ENCODE data around the gene CEP97.

DNA sequence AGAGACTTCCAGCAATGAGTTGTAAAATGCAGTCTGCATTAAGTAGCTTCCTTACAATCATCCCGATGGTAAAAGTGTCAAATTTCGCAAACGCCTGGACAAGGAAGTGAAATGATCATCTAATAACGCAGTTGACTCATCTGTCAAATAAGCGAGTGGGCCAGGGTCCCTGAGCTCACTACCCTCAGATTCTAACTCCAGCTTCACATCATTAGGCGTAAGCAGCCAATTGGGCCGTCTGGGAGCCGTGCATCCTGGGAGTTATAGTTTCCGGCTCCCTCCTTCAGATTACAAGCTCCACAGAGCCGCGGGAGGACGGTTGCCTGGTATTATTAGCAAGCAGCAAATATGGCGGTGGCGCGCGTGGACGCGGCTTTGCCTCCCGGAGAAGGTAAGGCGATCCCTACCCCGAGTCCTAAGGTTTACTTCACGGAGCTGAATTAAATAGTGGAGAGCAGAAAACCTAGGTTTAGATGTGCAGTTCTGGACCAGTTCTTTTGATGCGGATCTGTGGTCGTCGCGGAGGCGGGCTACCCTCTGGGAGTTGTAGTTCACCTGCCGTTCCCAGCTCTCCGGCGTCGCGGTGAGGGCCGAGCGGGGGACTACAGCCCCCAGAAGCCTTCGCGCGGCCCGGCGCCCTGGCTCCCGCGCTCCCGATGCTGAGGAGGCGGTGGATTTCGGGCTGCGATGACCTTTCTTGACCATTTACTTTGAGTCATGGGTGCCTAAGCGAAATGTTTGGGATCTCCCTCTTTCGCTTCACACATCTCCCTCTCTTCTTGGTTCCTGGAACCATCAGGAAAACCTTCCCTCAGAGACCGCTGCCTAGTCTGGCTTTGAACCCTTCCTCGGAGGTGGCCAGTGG is at the start of gene CEP97:
- TF ChIP-seq ZFP3 (CRISPR knock-in tag; IDR thresholded peaks at IDR 0.05) (0 out of 2 replicates have a peak, but pooled peaks have one; percentile 43), RARB (CRISPR knock-in tag; IDR thresholded peaks at IDR 0.05) (no peak), TOX (CRISPR knock-in tag; IDR thresholded peaks at IDR 0.05; ENCODE audit: borderline replicate concordance) (no peak), ZNF8 (CRISPR knock-in tag; IDR thresholded peaks at IDR 0.05) (no peak), ISL1 (CRISPR knock-in tag; IDR thresholded peaks at IDR 0.05) (no peak)
- TF ChIP-seq, protein P1, sequence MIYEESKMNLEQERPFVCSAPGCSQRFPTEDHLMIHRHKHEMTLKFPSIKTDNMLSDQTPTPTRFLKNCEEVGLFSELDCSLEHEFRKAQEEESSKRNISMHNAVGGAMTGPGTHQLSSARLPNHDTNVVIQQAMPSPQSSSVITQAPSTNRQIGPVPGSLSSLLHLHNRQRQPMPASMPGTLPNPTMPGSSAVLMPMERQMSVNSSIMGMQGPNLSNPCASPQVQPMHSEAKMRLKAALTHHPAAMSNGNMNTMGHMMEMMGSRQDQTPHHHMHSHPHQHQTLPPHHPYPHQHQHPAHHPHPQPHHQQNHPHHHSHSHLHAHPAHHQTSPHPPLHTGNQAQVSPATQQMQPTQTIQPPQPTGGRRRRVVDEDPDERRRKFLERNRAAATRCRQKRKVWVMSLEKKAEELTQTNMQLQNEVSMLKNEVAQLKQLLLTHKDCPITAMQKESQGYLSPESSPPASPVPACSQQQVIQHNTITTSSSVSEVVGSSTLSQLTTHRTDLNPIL (CRISPR knock-in tag; IDR thresholded peaks at IDR 0.05; ENCODE audit: low read depth), result no peak
- TF ChIP-seq, protein P2, sequence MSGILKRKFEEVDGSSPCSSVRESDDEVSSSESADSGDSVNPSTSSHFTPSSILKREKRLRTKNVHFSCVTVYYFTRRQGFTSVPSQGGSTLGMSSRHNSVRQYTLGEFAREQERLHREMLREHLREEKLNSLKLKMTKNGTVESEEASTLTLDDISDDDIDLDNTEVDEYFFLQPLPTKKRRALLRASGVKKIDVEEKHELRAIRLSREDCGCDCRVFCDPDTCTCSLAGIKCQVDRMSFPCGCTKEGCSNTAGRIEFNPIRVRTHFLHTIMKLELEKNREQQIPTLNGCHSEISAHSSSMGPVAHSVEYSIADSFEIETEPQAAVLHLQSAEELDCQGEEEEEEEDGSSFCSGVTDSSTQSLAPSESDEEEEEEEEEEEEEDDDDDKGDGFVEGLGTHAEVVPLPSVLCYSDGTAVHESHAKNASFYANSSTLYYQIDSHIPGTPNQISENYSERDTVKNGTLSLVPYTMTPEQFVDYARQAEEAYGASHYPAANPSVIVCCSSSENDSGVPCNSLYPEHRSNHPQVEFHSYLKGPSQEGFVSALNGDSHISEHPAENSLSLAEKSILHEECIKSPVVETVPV (CRISPR knock-in tag; IDR thresholded peaks at IDR 0.05), result no peak
